GM18519 (cell line): Measurements from ENCODE around the gene KRT14.
"Not testable (repeated sequence)": the region's sequence is repeated elsewhere in the genome, so short reads cannot be mapped to it uniquely, and the experiment has no call there.

Source experiments
- ATAC-seq: cut with Tn5 transposase; IDR thresholded peaks from one replicate; pipeline ENCODE4 v1.9.1; 2021; ENCODE audit warnings: mild to moderate bottlenecking, moderate library complexity; ENCODE audit not compliant: unreplicated experiment, low FRiP score

KRT14 gene

DNA sequence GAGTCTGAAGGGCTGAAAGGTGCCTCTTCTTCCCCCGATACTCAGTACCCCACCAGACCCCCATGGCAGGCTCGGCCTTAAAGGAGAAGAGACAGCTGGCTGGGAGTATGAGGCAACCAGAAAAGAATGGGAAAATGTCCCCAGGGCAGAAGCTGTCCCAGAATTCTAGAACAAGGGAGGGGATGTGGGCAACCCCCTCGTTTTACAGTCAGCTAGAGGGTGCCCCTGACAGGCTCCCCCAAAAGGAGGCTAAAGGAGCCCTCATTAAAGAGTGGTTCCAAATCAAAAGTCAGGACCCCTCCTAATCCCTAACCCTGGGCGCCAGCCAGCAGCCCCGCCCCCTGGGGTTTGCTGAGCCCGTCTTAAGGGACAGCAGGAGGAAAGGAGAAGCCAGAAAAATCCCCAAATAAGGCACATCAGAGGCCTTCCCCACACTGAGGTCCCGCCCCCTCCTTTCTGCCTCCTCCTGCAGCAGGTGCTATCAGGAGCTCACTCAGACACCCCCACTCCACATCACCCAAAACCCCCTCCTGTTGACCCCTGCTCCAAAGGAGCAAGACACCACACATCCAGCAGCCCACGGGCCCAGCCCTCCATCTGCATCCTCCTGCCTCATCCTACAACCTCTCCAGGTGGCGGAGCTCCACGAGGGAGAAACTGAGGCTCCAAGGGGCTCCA is 36.6 kb upstream of the KRT14 start:
- ATAC-seq: not testable (repeated sequence)

DNA sequence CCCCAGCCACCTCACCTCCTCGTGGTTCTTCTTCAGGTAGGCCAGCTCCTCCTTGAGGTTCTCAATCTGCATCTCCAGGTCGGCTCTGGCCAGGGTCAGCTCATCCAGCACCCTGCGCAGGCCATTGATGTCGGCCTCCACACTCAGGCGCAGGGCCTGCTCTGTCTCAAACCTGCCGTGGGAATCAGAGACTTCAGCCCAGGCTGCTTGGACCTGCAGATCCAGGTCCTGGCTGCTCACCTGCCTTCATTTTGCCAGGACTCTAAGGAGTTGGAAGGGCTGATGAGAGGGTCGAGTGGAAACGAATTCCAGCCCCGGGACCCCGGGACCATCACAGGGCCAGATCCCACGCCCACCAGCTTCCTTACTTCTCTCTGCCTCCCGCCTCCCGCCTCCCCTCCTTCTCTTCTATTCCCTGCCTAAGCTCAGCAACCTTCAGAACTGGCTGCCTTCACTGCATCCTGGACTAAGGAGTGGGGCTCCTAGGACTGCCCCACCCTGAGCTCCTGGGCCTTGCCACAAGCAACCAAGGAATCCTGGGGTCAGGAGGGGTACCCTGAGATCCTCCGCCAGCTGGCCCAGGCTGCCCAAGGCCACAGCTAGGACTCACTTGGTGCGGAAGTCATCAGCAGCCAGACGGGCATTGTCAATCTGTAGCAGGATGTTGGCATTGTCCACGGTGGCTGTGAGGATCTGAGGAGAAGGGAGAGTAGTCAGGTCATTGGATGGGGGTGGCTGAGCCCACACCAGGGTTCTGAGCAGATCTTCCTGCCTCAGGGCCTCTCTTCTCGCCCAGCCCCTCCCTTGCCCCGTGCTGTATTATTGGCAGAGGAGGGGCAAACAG is 35.9 kb upstream of the KRT14 start:
- ATAC-seq: not testable (repeated sequence)

DNA sequence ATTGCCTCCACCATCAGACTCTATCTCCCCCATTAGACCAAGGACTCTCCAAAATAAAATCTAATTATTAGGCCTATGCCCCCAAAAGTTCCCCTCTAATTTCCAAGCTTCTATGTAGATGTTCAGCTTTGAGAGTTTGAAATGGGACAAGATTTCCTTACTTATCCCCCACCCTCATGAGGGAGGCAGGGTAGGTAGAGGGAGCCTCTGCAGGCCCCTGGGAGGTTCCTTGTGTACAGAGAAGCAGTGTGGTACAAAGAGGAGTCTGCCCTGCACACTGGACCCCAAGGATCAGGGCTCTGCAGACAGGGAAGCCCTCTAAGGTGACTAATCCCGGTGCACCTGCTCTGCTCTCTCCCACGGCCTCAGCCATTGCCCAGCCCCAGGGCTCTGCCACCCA is 35.2 kb upstream of the KRT14 start:
- no peak for ATAC-seq

DNA sequence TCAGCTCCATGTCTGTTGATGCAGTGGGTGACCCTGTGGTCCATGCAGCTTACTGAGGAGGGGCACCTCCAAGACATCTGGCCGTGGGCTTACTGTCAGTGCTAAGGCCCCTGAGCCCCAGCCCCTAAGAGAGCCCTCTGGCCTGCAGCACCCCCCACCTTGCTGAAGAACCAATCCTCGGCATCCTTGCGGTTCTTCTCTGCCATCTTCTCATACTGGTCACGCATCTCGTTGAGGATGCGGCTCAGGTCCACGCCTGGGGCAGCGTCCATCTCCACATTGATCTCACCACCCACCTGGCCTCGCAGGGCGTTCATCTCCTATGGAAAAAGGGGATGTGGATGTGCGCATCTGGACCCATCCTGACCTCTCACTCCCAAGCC is 34.7 kb upstream of the KRT14 start:
- not testable (repeated sequence) for ATAC-seq

DNA sequence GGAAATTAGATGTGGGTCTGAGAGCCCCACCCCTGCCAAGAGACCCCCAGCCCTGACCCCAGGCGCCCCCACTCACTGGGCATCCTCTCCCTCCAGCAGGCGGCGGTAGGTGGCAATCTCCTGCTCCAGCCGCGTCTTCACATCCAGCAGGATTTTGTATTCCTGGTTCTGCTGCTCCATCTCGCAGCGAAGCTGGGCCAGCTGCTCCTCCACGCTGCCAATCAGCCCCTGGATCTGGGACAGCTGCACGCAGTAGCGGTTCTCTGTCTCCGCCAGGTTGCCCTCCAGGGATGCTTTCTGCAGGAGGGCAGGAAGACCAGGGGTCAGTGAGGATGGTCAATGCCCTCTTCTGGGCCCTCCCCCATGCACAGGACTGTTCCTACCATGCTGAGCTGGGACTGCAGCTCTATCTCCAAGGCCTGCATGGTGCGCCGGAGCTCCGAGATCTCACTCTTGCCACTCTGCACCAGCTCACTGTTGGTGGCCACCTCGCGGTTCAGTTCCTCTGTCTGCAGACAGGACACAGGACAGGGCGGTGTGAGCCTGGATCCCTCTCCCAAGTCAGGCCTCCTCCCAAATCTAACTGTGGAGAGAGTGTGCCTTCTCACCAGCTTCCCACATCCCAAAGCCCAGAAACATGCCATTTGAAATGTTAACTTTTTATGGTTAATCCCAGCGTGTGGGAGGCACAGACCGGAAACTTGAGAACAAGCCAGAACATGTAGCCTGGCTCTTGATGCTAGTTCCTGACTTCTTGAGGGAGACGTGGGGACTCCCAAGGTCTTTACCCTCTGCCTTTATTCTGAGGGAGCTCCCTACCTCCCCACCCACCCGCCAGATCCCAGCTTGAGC is 34.1 kb upstream of the KRT14 start:
- no peak for ATAC-seq

DNA sequence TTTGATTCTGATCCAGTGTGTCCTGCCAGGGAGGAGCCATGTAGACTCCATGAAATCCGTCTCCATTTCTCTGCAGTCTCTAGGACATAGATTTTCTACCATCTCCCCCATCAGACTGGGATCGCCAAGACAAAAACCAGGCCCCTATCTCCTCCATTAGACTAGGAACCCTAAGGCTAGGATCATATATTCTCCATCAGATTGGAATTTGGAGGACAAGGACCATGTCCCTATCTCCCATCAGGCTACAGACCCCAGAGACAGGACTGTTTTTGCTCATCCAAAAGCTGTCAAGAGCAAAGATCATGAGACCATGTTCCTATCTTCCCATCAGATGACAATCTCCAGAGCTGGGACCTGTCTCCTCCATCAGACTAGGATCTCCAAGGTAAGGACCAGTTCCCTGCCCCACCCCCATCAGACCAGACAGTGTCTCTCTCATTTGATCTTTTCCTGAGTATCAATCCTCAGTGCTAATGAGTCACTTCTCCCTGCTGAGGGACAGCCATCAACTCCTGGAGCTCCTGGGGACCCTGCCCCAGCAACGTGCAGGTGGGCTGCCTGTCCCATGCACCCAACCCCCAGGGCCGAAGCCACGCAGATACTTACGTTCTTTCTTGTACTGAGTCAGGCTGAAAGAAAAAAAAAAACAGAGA is 33.4 kb upstream of the KRT14 start:
- ATAC-seq: not testable (repeated sequence)

DNA sequence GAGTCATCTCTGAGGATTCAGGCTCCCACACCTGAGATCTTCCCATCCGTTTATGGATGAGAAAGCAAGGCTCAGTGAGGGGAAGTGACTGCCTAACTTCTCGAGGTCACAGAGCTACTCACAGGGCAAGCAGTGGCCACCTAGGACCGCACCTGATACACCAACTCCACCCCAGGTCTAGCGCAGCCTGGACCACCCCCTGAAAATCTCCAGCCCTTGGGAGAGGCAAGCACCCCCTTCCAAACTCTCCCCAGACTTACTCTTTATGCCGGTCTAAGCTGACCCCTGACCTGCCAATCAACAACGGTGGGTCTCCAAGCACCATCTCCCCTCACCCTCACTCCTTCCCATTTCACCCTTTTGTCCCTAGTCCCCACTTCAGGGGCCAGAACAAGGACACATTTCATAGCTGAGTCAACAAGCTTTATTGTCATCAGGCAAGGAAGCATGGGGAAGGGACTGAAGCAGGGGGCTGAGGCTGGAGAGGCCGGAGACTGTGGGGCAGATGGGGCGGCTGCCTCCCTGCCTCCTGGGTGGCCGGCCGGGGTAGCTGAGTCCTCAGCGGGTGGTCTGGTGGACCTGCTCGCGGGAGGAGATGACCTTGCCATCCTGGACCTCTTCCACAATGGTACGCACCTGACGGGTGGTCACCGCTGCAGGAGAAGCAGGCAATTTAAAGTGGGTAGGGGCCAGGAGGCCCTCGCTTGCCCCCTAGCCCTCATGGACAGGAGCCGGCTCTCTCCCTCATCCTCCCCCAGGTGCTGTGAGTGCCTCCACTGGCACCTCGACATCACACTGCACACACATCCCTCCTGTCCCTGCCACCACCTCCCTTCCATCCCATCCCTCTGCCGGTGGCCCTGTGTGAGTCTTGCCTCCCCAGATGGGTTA is 32.6 kb upstream of the KRT14 start:
- ATAC-seq: no peak

DNA sequence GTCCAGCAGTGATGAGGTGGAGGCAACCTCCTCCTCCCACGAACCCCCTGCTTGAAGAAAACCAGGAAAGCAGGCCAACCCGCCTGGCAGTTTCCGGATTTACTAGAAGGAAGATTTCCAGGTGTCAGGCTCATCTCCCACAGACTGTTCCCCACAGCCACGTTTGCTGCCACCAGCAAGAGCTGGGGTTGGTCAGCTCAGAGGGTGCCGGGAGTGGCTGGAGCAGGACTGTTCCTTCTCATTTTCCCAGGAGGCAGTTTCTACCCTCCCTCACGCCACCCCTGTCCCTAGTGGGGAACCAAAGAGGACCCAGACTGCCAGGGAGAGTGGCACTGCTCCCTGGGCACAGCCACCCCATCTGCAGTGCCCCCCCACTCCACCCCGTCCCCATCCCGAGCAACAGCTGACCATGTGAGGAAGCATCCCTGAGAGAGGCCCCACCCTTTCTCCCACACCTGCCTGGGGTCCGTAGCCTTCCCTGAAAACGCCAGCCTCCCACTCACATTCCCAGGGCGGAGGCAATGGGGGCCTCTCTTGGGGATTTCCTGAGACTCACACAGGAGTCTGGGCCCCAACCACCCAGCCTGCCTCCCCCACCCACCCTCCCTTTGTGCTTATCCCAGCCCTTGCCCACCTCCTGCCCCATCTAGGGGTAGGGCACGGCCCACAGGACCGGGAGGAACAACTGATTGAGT is 31.8 kb upstream of the KRT14 start:
- ATAC-seq: no peak

DNA sequence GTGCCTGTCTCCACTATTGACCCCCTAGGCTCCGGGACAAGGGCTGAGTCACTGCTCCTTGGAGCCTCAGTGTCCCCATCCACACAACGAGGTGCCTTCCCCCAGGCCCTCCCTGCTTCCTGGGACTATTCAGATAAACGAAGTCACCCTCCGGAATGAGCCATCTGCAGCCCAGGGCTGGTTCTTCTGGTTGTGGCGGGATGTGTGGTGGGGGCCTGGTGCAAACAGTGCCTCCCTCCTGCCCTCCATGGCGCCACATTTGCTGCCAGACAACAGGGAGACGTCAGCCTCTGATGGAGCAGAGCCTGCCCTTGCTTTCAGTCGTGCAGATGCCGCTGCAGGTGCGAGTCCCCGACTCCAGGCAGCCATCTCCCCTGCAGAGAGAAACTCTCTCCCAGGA is 31.0 kb upstream of the KRT14 start:
- no peak for ATAC-seq

DNA sequence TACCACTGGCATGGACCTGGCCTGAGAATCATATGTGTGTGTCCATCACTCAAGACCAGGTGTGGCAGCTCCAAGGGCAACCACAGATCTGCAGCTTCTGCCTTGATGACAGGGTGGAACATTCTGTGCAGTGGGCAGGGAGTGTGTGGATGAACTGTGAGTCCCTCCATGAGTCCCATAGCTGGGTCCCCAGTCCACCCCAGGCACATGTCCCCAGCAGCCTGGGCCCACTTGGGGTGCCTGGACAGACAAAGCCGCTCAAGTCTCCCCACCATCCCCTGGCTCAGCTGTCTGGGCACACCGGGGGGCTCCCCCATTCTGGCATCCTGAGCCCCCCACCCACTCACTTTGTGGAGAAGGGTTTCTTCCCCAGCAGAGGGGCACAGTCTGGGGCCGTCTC is 30.4 kb upstream of the KRT14 start:
- ATAC-seq: no peak

DNA sequence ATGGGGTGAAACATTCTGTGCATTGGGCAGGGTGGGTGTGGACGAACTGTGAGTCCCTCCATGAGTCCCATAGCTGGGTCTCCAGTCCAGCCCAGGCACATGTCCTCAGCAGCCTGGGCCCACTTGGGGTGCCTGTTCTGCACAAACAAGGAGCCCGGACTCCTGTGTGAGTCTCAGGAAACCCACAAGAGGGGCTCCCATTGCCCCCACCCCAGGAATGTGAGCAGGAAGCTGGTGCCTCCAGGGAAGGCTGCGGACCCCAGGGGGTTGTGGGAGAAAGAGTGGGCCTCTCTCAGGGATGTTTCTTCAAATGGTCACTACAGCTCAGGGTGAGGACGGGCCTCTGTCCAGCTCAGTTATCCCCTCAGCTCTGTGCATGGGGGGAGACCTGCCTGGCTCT is 29.8 kb upstream of the KRT14 start:
- ATAC-seq: not testable (repeated sequence)

DNA sequence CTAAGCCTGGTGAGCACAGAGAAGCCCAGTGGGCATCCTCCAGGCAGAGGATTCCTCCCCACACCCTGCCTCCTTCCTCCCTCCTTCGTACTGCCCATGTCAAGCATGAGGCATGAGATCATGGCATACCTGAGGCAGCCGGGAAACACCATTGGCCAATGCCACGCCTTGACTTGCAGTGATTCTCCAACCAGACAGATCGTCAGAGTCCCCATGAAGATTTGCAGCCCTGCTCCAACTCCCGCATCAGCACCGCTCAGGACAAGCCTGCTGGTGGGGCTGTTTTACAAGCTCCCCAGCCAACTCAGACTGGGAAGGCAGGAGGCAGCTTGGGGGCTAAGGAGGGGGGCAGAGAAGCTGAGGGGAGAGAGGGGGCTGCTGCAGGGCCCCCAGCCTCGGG is 28.8 kb upstream of the KRT14 start:
- ATAC-seq: no peak

DNA sequence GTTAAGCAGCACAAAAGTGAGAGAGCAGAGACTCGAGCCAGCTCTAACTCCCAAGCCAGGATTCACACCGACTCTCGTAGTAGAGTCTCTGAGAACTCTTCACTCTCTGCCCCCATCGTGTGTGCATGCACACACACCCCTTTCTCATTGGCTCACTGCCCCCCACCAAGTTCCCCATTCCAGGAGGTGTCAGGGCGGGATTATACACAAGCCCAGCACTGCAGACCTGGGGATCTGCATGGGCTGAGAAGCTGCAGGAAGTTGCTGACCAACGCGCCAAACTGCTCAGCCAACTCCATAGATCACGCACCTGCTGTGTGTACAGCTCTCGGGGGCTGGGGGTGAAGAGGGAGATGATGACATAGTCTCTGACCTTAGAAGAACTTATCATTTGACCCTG is 28.1 kb upstream of the KRT14 start:
- not testable (repeated sequence) for ATAC-seq

DNA sequence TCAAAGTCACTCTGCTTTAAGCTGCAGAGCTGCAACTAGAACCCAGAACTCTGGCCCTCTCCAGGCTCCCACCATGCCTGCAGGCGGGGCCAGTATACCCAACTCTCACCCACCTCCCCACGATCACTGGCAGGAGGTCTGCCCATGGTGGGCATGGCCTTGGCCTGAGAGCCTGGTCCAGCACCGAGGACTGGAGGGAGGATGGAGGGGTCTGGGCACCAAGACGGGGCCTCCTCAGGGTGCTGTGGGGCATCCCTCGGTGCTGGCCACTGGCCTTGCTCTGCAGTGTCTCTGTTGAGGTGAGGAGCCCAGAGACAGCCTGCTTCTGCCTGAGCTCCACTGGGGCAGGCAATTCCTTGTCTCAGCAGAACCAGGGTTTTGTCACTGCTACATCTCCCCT is 27.4 kb upstream of the KRT14 start:
- no peak for ATAC-seq

DNA sequence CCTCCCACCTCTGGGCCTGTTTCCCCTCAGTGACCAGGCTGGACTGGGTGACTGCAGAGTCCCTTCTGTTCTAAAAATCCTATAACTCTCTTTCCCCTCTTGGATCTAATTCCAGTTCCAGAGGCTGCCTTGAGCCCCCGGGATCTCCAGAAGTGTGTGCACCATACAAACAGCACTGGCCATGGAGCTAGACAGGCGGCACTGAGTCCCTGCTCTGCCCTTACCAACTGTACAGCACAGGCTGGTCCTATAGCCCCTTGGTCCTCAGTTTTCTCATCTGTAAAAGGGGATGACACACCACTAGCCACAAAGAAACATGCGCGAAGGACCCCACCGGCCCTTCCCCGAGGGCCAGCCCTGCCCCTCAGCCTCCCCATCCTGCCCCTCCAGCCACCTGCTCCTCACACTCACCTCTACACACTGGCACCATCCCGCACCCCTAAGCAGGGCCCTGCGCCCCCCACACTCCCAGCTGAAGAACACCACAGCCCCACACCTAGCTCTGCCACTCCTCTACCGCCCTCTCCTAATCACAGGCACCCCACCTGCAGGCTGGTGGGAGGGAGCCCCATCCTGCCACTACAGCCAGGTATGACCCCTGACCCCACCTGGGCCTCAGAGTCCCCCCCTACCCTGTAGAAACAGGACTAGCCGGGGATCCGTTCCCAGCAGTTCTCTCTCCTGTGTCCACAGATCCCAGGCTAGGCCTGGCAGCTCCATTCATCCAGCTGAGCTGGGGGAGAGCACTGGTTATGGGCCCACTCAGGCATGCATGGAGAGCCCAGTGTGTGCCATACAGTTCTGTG is 26.8 kb upstream of the KRT14 start:
- no peak for ATAC-seq

DNA sequence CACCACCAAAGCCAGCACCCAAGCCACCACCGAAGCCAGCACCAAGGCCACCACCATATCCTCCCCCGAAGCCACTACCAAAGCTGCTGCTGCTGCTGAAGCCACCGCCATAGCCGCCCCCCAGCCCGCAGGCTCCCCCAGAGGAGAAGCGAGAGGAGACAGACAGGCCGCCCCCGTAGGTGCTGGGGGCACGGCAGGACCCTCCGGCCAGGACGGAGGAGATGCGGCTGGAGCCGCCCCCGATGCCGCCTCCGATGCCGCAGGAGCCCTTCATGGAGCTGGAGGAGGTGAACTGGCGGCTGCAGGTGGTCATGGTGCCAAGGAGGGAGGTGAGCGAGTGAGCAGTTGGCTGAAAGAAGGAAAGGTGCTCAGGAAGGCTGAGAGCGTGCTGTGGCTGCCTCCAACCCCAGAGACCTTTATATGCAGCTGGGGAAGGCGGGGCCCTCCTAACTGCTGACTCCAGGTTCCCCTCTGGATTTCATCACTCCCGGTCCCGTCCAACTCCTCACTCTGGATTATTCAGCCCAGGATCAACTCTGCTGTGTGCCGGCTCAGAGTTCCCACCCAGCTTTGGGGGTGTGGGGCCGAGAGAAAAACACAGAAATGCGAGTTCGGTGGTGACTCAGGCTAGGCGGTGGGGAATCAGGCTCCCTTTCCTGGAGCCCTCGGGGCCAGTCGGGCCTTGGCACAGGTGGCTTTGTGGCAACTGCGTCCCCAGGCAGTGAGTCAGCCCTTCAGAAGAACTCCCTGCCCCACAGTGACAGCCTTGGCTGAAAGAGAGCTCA is 25.9 kb upstream of the KRT14 start, which contains the start of gene KRT16:
KRT16 (minus strand) TSS at position 392 of the 785 bp plus-strand sequence; CDS start at position 313, 79 bp downstream.
- ATAC-seq: not testable (repeated sequence)

DNA sequence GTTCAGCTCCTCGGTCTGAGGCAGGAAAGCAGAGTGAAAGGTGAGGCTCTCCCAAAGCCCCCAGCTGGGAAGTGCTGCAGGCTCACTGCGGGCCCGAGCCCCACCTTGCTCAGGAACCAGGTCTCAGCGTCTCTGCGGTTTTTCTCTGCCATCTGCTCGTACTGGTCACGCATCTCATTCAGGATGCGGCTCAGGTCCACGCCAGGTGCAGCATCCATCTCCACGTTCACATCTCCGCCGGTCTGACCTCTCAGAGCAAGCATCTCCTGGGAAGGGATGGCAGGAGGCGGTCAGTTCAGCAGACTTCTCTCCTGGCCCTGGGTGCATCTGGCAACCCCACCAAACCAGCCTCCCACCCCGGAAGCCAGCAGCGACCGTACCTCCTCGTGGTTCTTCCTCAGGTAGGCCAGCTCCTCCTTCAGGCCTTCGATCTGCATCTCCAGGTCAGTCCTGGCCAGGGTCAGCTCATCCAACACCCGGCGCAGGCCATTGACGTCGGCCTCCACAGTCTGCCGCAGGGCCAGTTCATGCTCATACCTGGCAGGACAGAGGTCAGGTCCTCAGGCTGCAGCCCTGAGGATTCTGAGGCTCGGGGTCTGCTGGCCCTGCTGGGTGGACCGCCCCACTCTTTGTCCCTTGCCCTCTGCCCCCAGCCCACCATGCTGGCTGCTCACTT is 24.4 kb upstream of the KRT14 start:
- ATAC-seq: no peak
